HPDE6-E6E7 (cell line): ENCODE data around the gene KAZN.

Experiments used
- DNase-seq: peaks from one replicate; pipeline ENCODE4 v3.0.0; 2011; ENCODE audit warnings: missing footprints; ENCODE audit errors: extremely low spot score

The KAZN gene

DNA sequence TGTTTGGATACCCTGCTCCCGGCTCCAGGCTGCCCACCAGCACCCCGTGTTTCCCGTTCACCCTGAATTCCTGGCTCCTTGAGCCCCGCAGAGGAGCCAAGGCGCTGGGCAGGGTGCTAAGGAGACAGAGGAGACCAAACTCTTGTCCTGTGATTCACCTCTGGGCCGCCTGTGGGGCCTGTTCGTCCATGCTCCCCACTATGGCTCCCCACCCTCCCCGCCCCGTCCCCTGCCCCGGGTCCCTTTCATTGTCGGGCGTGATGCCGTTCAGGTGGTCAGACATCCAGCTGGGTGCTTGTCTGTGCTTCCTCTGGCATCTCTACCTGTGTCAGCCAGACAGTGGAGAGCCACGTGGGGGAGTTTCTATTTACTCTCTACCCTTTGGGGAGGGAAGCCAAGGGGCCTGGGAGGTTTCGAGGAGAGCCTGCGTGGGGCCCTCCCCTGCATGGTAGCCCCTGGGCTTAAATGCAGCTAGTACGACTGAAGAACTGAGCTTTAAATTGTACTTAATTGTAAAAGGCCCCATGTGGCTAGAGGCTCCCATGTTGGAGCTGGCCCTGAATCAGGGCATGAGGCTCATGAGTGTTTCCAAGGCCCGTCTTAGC is 333.7 kb downstream of the KAZN start:
- no peak for DNase-seq

GRCh38 chr1:14934867-14935266 is 336.4 kb downstream of the KAZN start:
- no peak for DNase-seq

DNA sequence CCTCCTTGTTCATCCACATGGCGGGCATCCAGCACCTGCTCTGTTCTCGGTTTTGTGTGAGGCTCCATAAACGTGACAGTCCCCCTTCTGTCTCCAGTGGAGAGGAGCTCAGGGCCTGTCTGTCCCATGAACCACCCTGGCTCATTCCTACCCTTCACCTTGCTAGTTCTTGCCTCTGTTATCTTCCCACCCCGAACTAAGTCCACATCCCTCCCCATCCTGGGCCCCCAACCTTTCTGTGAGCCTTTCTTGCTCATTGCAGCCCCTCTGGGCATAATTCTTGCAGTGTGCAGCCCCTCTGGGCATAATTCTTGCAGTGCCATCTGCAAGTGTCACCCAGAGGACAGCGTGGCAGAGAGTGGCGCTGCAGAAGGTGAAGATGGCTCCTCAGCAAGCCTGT is 338.3 kb downstream of the KAZN start:
- DNase-seq = no peak

- DNase-seq = no peak
These were observed 338.9 kb downstream of the KAZN start for GRCh38 chr1:14937288-14937949.

GRCh38 chr1:14939527-14940284 is 341.2 kb downstream of the KAZN start:
- no peak for DNase-seq

- no peak for DNase-seq
These were observed 341.9 kb downstream of the KAZN start for GRCh38 chr1:14940285-14940870.

DNA sequence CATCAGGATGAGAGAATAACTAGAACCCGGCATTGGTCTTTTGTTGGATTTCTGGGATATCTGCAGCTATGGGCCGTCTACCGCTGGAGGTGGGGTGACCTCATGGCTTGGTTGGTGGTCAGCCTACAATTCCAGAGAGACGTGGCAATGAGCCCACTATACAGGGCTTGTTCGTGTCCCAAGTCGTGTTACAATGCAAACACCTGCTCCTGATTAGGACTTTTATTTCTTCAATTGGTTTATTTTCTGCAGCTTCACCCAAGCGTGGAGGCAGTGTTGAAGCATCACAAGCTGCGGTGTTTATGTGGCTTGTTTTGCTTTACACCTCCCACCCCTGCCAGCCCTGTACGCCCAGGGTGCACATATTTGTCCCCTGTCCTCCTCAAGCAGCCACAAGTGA is 343.4 kb downstream of the KAZN start:
- DNase-seq = no peak

DNA sequence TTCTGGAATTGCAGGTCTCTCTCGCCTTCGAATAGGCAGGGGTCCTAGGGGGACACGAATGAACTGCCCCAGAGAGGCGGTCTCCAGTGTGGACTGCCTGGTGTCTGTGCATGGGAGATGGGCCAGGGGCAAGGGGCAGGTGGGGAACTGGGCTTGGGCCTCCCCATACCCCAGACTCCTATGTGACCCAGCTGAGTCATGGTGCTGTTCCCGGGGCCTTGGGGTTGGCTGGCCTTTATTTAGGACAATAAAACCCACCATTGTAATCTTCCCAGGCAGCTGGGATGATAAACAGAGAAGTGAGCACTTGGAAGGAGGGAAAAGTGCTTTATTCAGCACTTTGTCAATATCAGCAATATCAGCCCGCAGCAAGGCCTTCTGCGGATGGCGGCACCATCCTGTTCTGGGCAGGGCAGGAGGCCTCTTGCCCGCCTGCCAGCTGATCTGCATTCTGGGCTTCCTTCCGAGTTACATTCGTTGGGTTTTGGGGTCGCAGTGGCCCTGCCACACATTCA is 346.0 kb downstream of the KAZN start:
- no peak for DNase-seq

DNA sequence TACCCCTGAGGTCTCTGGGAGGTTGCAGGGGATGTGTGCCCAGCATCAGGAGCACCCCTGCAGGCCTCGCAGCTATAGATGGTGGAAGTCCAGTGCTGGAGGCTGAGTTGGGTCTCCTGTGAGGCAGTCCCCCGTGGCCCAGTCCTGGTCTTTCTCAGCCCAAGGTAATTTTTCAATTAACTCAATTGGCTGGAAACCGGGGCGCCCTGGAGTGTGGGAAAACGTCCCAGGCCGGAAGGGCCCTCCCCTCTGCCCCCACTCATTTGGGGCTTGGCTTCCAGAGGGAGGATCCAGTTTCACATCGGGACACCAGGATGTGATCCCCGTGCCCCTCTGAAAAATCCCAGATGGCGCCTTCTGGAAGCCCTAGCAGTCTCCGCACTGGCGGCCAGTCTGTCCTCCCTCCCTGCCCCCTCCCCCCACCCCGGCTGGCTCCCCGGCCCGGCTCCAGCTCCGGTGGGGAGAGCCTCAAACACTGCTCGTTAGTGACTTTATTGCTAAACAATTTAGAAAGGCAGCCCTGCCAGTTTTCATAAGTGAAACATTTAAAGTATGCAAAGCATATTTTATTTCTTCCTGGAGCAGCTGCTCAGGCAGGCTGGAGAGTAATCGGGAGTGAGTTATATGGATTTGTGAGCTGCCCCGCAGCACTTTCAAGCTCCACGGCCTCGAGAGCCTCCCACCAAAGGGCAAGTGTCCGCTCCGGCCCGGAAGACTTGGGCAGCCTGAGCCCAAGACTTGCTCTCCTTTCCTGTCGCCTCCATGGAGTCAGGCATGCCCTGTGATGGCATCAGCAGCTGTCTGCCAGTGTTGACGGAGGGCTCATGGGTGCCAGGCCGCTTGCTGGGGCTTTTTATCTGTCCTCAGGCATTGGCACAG is 346.9 kb downstream of the KAZN start:
- no peak for DNase-seq

GRCh38 chr1:14946011-14946359 is 347.5 kb downstream of the KAZN start:
- DNase-seq = no peak

- DNase-seq = no peak
These were observed 348.3 kb downstream of the KAZN start for GRCh38 chr1:14946684-14947238.

DNA sequence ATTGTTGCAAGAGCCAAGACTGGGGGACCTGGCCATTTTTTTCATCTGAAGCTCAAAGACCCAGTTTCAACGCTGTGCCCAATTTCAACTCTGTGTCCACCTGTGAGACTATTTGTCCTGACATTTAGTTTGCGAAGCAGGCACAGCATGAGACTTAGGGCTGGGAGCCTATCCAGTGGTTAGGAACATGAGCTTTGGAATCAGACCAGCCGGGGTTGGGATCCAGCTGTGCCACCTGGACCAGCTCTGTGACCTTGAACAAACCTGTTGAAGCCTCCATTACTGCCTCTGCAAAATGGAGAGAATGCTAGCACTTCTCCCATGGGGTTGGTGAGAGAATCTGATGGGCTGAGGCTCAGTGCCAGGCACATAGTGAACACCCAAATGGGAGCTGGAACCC is 348.9 kb downstream of the KAZN start:
- no peak for DNase-seq

DNA sequence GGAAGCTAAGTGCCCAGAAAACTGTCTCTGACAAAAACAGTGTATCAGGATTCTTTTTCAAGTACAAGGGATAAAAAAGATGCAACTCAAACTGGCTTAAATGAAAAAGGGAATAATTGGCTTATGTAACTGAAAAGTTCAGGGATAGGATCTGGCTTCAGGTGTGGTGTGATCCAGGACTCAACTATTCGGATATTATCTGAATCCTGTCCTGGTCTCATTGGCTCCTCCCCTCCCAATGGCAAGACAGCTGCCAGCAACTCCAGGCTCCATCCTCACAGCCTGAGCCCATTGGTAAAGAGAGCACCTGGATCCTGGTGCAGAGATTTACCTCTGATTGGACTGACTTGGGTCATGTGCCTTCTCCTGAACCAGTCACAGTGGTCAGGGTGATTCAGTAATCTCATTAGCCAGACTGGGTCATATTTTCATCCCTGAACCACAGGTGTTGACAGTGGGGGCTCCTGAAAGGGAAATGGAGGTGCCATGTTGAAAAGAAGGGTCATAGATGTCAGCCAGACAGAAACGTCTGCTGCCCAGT is 349.7 kb downstream of the KAZN start:
- DNase-seq = no peak

- no peak for DNase-seq
These were observed 350.9 kb downstream of the KAZN start for GRCh38 chr1:14949270-14949835.

- DNase-seq = no peak
These were observed 351.6 kb downstream of the KAZN start for GRCh38 chr1:14949836-14950713.

DNA sequence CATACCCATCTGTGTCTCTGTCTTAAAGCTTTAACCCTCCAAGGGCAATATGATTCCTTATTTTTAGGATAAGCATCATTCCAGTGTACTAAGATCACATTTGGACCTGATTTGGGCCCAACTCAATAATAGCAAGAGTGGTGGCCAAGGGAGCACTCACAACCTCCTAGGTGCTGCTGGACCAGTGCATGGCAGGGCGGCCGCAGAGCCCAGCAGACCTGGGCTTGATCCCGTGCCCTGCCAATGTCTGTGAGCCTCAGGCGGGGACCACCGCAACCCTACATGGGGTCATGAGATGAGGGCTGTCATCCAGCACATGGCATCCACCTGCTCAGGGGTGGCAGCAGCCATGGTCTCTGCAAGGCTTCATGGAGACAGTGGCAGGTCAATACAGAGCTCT is 353.3 kb downstream of the KAZN start:
- no peak for DNase-seq

DNA sequence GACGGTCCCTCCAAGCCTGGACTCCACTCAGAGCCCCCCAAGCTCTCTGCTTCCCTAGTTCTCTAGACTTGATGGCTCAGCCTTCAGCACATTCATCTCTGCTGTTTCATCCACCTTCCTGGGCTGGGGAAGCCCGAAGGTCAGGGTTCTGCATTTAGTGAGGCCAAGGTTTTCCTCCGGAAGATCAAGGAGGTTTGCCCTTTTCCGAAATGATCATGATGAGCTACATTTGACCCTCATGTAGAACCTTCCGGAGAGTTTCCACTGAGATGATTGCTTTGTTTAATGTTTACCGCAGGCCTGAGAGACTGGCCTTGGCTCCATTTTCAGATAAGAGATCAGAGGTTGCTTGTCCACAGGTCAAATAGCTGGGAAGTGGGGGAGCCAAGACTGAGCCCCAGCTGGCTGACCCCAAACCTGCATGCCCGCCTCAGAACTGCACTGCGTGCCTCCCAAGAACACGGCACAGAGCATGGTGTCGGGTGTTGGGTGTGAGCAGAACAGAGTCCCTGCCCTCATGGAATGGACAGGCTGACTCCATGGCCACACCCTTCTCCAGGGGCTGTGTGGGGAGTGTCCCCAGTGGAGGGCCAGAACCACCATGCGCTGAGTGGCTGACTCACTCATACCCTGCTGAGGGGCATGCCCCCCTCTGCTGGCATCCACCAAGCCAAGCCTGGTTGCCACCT is 354.3 kb downstream of the KAZN start:
- DNase-seq = no peak

- no peak for DNase-seq
These were observed 355.7 kb downstream of the KAZN start for GRCh38 chr1:14954210-14954609.

GRCh38 chr1:14954930-14955329 is 356.4 kb downstream of the KAZN start:
- no peak for DNase-seq
